ENCODE measurements around the gene ABCA2.

DNA sequence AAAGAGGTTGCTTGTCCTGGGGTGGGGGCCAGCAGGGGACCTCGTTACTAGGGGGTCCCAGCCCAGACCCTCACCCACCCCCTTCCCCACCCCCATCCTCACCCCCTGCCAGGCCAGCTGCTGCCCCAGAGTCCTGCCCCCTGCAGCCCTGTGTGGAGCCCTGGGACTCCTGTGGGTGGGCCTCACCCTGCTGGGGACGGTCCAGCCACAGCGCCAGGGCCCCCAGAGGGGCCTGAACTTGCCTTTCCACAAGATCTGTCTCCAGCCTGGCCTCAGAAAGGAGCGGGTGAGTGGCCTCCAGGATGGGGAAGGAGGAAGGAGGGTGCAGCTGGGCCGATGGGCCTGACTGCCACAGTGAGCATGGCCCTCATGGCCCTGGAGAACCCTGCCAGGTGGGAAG is 58.3 kb downstream of the ABCA2 start:
- TF ChIP-seq, protein P1, sequence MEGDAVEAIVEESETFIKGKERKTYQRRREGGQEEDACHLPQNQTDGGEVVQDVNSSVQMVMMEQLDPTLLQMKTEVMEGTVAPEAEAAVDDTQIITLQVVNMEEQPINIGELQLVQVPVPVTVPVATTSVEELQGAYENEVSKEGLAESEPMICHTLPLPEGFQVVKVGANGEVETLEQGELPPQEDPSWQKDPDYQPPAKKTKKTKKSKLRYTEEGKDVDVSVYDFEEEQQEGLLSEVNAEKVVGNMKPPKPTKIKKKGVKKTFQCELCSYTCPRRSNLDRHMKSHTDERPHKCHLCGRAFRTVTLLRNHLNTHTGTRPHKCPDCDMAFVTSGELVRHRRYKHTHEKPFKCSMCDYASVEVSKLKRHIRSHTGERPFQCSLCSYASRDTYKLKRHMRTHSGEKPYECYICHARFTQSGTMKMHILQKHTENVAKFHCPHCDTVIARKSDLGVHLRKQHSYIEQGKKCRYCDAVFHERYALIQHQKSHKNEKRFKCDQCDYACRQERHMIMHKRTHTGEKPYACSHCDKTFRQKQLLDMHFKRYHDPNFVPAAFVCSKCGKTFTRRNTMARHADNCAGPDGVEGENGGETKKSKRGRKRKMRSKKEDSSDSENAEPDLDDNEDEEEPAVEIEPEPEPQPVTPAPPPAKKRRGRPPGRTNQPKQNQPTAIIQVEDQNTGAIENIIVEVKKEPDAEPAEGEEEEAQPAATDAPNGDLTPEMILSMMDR (IDR thresholded peaks at IDR 0.05) = no peak
- no peak for TF ChIP-seq POLR2A (IDR thresholded peaks at IDR 0.05)
